Measurements from ENCODE around the gene OVCA2. TPM values are rescaled to one million over a fixed set of nuclear protein-coding genes. Genes with fewer than 3 reads are reported as not detected.

Gene OVCA2
- polyA plus RNA-seq, 6 donors from 2014 or later, result 43.0 to 66.7 (median 58.3) TPM

- H3K27ac Mint-ChIP-seq, result peak overlapping the region in 3 of 6 donors; percentile 5 to 62 (median 30)
- no peaks in the 10 kb centered on the region for H3K27me3 Mint-ChIP-seq
- no peaks in the 10 kb centered on the region for H3K9me3 Mint-ChIP-seq
- peaks cover 5 to 21% of the 10 kb centered on the region in 2 donors for H3K36me3 Mint-ChIP-seq
- H3K4me1 Mint-ChIP-seq, result peaks cover 53 to 63% (median 61%) of the 10 kb centered on the region in 3 donors
- DNase-seq (no peak), ATAC-seq (ENCODE audit: low read depth in 2 of 2) (no peak)
- peak overlapping the region in 1 of 8 donors; percentile 41 for H3K4me3 Mint-ChIP-seq
These were observed 43.2 kb downstream of the OVCA2 start for GRCh38 chr17:2084766-2085647.

- H3K36me3 Mint-ChIP-seq, result peaks cover 5 to 21% of the 10 kb centered on the region in 2 donors
- no peaks in the 10 kb centered on the region for H3K27me3 Mint-ChIP-seq
- H3K4me3 Mint-ChIP-seq, result peak overlapping the region in 2 of 8 donors; percentile 15 to 76
- DNase-seq (no peak), ATAC-seq (ENCODE audit: low read depth in 2 of 2) (no peak)
- peaks cover 57 to 68% (median 66%) of the 10 kb centered on the region in 3 donors for H3K4me1 Mint-ChIP-seq
- H3K9me3 Mint-ChIP-seq, result no peaks in the 10 kb centered on the region
- peak overlapping the region in 4 of 6 donors; percentile 13 to 80 (median 23) for H3K27ac Mint-ChIP-seq
These were observed 43.8 kb downstream of the OVCA2 start for GRCh38 chr17:2085648-2085949.

GRCh38 chr17:2086306-2086705 is 44.5 kb downstream of the OVCA2 start:
- ATAC-seq (ENCODE audit: low read depth in 2 of 2), result no peak
- H3K36me3 Mint-ChIP-seq, result peaks cover 5 to 21% of the 10 kb centered on the region in 2 donors
- DNase-seq, result no peak
- peaks cover 60 to 73% (median 68%) of the 10 kb centered on the region in 3 donors for H3K4me1 Mint-ChIP-seq
- H3K27me3 Mint-ChIP-seq, result no peaks in the 10 kb centered on the region
- H3K4me3 Mint-ChIP-seq, result no peak overlapping the region
- H3K27ac Mint-ChIP-seq, result peak overlapping the region in 2 of 6 donors; percentile 46 to 90
- no peaks in the 10 kb centered on the region for H3K9me3 Mint-ChIP-seq

- Mint-ChIP-seq H3K36me3 (peaks cover 0 to 13% of the 10 kb centered on the region in 2 donors), H3K4me3 (peak overlapping the region; percentile 44 to 88 (median 72)), H3K27ac (peak overlapping the region; percentile 87 to 98 (median 93)), H3K9me3 (no peaks in the 10 kb centered on the region), H3K27me3 (no peaks in the 10 kb centered on the region), H3K4me1 (peaks cover 63 to 82% (median 68%) of the 10 kb centered on the region in 3 donors)
- ATAC-seq (ENCODE audit: low read depth in 2 of 2), result peak; percentile 48 to 54
- DNase-seq, result peak; percentile 59
These were observed 45.9 kb downstream of the OVCA2 start for GRCh38 chr17:2087597-2088211.

- Mint-ChIP-seq H3K9me3 (no peaks in the 10 kb centered on the region), H3K4me1 (peaks cover 57 to 75% (median 59%) of the 10 kb centered on the region in 3 donors), H3K36me3 (peaks cover 0 to 13% of the 10 kb centered on the region in 2 donors), H3K4me3 (peak overlapping the region; percentile 81 to 95 (median 91)), H3K27ac (peak overlapping the region; percentile 90 to 98 (median 94)), H3K27me3 (no peaks in the 10 kb centered on the region)
- DNase-seq (no peak), ATAC-seq (ENCODE audit: low read depth in 2 of 2) (peak; percentile 9 to 22)
These were observed 47.2 kb downstream of the OVCA2 start for GRCh38 chr17:2089021-2089422.

GRCh38 chr17:2090210-2090641 is 48.4 kb downstream of the OVCA2 start:
- H3K36me3 Mint-ChIP-seq, result peaks cover 0 to 4% of the 10 kb centered on the region in 2 donors
- H3K4me3 Mint-ChIP-seq, result peak overlapping the region; percentile 69 to 95 (median 89)
- ATAC-seq (ENCODE audit: low read depth in 2 of 2) (peak; percentile 14 to 16), DNase-seq (no peak)
- no peaks in the 10 kb centered on the region for H3K9me3 Mint-ChIP-seq
- no peaks in the 10 kb centered on the region for H3K27me3 Mint-ChIP-seq
- peaks cover 47 to 66% (median 49%) of the 10 kb centered on the region in 3 donors for H3K4me1 Mint-ChIP-seq
- peak overlapping the region; percentile 46 to 96 (median 83) for H3K27ac Mint-ChIP-seq

GRCh38 chr17:2090804-2091534 is 49.1 kb downstream of the OVCA2 start:
- Mint-ChIP-seq H3K4me3 (peak overlapping the region in 4 of 8 donors; percentile 3 to 92 (median 66)), H3K36me3 (no peaks in the 10 kb centered on the region), H3K4me1 (peaks cover 43 to 62% (median 44%) of the 10 kb centered on the region in 3 donors), H3K27me3 (no peaks in the 10 kb centered on the region), H3K9me3 (no peaks in the 10 kb centered on the region), H3K27ac (peak overlapping the region in 2 of 6 donors; percentile 76 to 79)
- no peak for ATAC-seq (ENCODE audit: low read depth in 2 of 2)
- no peak for DNase-seq

GRCh38 chr17:2092253-2092652 is 50.4 kb downstream of the OVCA2 start:
- H3K4me1 Mint-ChIP-seq, result peaks cover 31 to 49% (median 35%) of the 10 kb centered on the region in 3 donors
- DNase-seq (no peak), ATAC-seq (ENCODE audit: low read depth in 2 of 2) (no peak)
- no peaks in the 10 kb centered on the region for H3K27me3 Mint-ChIP-seq
- H3K36me3 Mint-ChIP-seq, result no peaks in the 10 kb centered on the region
- H3K4me3 Mint-ChIP-seq, result peak overlapping the region in 1 of 8 donors; percentile 7
- H3K9me3 Mint-ChIP-seq, result no peaks in the 10 kb centered on the region
- peak overlapping the region in 2 of 6 donors; percentile 70 to 87 for H3K27ac Mint-ChIP-seq

Other genes starting within 250 kb of the OVCA2 start
- 10 to 100 TPM in 2 of 6 donors, 1 to 10 TPM in 4; 4.0 to 15.8 (median 7.7) TPM for gene SMYD4, start 212.1 kb upstream of the OVCA2 start, polyA plus RNA-seq (ENCODE audit: low read depth in 6 of 6)
- gene RPA1, start 212.0 kb upstream of the OVCA2 start, polyA plus RNA-seq (ENCODE audit: low read depth in 6 of 6), result 10 to 100 TPM; 45.1 to 56.0 (median 50.5) TPM
- not detected for gene RTN4RL1, start 16.7 kb upstream of the OVCA2 start, polyA plus RNA-seq (ENCODE audit: low read depth in 6 of 6)
- 10 to 100 TPM; 22.7 to 37.7 (median 29.7) TPM for gene DPH1, start 11.9 kb upstream of the OVCA2 start, polyA plus RNA-seq (ENCODE audit: low read depth in 6 of 6)
- under 1 TPM in 3 of 6 donors, not detected in 3; 0.08 to 0.35 (median 0.23) TPM for gene HIC1, start 13.1 kb downstream of the OVCA2 start, polyA plus RNA-seq (ENCODE audit: low read depth in 6 of 6)

Data from naive B cell (primary cell).